Left kidney (tissue), 8 donors: ENCODE measurements around the gene CSNK1E. TPM values are rescaled to one million over a fixed set of nuclear protein-coding genes. Genes with fewer than 3 reads are reported as not detected.
"Not testable (repeated sequence)": the region's sequence is repeated elsewhere in the genome, so short reads cannot be mapped to it uniquely, and the experiment has no call there.

Experiments used
- DNase-seq: peaks from one replicate; pipeline ENCODE4 v3.0.0-alpha.2; 2013
- long read RNA-seq, 8 donors: transcript quantifications; one replicate each; lab custom pipeline, GENCODE V29; 2026
- polyA plus RNA-seq: library from polyadenylated mRNA; unstranded; fragments of 120-200 nt; gene quantifications from one replicate; pipeline ENCODE4 v1.2.1, GENCODE V29; 2013; ENCODE audit not compliant: insufficient read length

CSNK1E gene
- 150 TPM for polyA plus RNA-seq
- long read RNA-seq, donor 1, transcript CSNK1E-203 (11 exons, 2,791 nt): major isoform, 23 of 51 reads
- long read RNA-seq, donor 1, transcript CSNK1E-204 (10 exons, 1,580 nt): minor isoform, 6 of 51 reads
- long read RNA-seq, donor 1, partial matches to known transcripts: 18 of 51 reads
- long read RNA-seq, donor 1, other reads (novel, unspliced or antisense): 0 of 51 reads
- long read RNA-seq, donor 2, transcript CSNK1E-203 (11 exons, 2,791 nt): major isoform, 13 of 27 reads
- long read RNA-seq, donor 2, transcript CSNK1E-204 (10 exons, 1,580 nt): minor isoform, 8 of 27 reads
- long read RNA-seq, donor 2, partial matches to known transcripts: 5 of 27 reads
- long read RNA-seq, donor 2, other reads (novel, unspliced or antisense): 0 of 27 reads
- long read RNA-seq, donor 3, transcript CSNK1E-203 (11 exons, 2,791 nt): major isoform, 13 of 20 reads
- long read RNA-seq, donor 3, partial matches to known transcripts: 0 of 20 reads
- long read RNA-seq, donor 3, other reads (novel, unspliced or antisense): 0 of 20 reads
- long read RNA-seq, donor 4, partial matches to known transcripts: 0 of 1 reads
- long read RNA-seq, donor 4, other reads (novel, unspliced or antisense): 0 of 1 reads
- long read RNA-seq, donor 5, transcript CSNK1E-203 (11 exons, 2,791 nt): major isoform, 23 of 46 reads
- long read RNA-seq, donor 5, partial matches to known transcripts: 18 of 46 reads
- long read RNA-seq, donor 5, other reads (novel, unspliced or antisense): 0 of 46 reads
- long read RNA-seq, donor 6, transcript CSNK1E-204 (10 exons, 1,580 nt): minor isoform, 8 of 62 reads
- long read RNA-seq, donor 6, transcript CSNK1E-203 (11 exons, 2,791 nt): major isoform, 30 of 62 reads
- long read RNA-seq, donor 6, partial matches to known transcripts: 24 of 62 reads
- long read RNA-seq, donor 6, other reads (novel, unspliced or antisense): 0 of 62 reads
- long read RNA-seq, donor 7, transcript CSNK1E-204 (10 exons, 1,580 nt): minor isoform, 5 of 74 reads
- long read RNA-seq, donor 7, transcript CSNK1E-203 (11 exons, 2,791 nt): major isoform, 19 of 74 reads
- long read RNA-seq, donor 7, partial matches to known transcripts: 48 of 74 reads
- long read RNA-seq, donor 7, other reads (novel, unspliced or antisense): 0 of 74 reads
- long read RNA-seq, donor 8, transcript CSNK1E-204 (10 exons, 1,580 nt): minor isoform, 5 of 15 reads
- long read RNA-seq, donor 8, transcript CSNK1E-203 (11 exons, 2,791 nt): major isoform, 10 of 15 reads
- long read RNA-seq, donor 8, partial matches to known transcripts: 0 of 15 reads
- long read RNA-seq, donor 8, other reads (novel, unspliced or antisense): 0 of 15 reads

GRCh38 chr22:38317122-38317994, at the start of gene CSNK1E:
CSNK1E (minus strand) TSS chr22:38317433; CDS start chr22:38314157, 3,276 bp downstream.
- peak; percentile 67 for DNase-seq

GRCh38 chr22:38365829-38366228, 48.6 kb upstream of the CSNK1E start:
- DNase-seq: not testable (repeated sequence)

DNA sequence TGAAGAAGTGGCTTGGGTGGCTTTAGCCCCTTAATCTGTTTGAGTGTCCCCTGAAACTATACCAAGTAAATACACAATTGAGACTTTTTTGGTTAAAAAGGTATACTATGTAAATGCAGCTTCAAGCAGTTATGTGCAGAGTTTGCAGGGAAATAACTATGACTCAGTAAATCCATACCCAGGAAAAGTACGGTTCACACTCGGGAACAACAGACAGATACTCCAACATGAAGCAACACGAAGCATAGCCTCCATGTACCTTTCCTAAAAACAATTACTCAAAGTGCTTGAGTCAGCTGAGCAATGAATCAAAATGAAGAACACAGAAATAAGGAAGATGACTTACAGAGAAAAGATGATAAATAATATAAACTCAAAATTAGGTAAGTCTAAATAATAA, 47.9 kb upstream of the CSNK1E start:
- DNase-seq: not testable (repeated sequence)

DNA sequence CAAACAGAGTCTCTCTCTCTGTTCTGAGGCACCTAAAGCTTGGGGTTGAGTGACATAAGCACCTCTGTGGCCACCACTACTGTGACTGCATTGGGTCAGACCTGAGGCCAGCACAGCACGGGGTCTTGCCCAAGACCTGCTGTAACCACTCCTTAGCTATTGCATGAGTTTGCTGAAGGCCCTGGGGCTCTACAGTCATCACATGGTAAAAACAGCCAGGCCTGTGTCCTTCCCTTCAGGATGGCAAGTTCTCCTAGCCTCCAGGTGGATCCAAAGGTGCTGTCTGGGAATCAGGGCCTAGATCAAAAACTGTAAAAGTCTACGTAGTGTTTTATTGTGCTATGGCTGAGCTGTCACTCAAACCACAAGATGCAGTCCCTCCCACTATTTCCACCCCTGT, 43.3 kb upstream of the CSNK1E start:
- DNase-seq: not testable (repeated sequence)

DNA sequence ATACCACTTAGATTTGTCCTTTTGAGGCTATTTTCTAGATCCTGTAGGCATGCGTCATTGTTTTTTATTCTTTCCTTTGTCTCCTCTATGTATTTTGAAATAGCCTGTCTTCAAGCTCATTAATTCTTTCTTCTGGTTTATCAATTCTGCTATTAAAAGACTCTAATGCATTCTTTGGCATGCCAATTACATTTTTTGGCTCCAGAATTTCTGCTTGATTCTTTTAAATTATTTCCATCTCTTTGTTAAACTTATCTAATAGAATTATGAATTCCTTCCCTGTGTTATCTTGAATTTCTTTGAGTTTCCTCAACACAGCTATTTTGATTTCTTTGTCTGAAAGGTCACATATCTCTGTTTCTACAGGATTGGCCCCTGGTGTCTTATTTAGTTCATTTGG, 42.6 kb upstream of the CSNK1E start:
- DNase-seq: not testable (repeated sequence)

DNA sequence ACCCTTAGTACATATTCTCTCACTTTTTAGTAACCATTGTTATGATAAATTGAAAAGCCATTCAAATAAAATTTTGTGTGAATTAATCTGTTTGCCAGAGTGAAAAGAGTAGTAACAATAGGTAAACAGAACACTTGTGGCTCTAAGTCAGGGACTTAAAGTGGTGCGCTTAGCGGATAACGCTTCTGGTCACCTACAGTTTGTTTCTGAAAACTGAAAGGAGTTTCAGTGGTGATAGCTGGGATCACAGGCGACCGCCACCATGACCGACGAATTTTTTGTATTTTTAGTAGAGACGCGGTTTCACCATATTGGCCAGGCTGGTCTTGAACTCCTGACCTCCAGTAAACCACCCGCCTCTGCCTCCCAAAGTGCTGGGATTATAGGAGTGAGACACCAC, 40.7 kb upstream of the CSNK1E start:
- DNase-seq: not testable (repeated sequence)

DNA sequence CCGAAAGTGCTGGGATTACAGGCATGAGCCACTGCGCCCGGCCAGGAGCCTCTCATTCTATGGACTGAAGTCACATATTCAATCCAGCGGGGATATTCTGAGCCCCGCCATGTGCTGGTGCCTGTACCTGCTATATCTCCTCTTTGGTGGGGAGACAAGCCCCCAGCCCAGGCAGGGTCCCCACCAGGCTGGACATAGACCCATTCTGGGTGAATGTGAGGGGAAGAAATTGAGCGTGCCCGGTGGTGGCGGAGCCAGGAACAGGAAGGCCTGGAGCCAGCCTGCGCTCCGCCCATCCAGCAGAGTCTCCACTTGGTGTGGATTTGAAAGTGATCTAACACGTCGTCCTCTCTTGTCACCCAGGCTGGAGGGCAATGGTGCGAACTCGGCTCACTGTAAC, 38.0 kb upstream of the CSNK1E start:
- no peak for DNase-seq

DNA sequence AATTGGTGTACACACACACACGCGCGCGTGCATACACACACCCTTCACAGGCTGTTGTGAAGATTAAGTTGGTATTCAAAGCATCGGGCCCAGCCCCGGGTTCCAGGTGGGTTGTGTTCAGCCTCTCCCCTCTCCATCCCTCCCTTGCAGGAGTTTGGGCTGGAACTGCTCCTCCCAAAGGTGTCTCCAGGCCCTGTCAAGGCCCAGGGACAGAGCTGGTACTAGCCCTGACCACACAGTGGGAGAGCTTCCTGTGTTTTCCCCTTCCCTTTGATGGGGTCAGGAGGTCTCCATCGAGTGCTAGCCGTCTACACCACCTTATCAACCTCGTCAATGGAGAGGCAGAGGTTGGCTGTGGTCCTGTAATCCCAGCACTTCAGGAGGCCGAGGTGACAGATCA, 36.5 kb upstream of the CSNK1E start:
- no peak for DNase-seq

DNA sequence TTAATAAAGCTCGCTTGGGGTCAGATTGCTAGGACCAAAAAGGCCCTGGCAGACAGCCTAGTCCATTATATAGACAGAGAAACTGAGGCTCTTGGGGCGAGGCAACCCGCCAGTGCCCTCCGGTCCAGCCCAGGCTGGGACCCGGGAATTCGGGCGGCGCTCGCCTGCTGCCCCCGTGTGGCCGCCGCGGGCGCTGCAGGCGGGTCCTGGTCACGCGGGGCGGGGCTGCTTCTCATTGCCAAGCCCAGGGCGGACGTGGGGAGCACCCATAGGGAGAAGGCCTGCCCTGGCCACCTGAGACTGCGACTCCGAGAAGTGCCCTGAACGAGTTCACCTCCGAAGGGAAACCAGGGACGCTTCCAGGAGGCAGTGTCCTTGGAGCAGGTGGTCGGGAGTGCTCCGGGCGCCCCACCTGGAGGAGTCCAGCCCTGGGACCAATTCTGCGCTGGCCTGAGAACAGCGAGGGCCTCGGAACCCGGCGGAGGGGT, 36.0 kb upstream of the CSNK1E start:
- DNase-seq: peak; percentile 21

DNA sequence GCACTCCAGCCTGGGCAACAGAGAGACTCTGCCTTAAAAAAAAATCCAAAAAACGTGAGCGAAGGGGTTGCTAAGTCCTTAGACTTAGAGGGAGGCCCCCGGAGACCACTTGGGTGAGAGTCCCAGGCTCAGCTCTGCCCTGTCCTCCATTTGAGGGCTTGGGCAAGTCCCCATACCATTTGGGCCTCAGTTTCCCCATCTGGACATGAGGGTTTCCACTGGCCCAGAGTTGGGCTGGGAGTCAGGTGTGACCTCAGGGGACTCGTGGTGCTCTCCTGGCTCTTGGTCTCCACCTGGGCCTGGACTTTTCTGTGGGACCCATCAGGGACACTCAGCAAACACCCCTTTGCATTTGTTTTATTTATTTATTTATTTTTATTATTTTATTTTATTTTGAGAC, 35.2 kb upstream of the CSNK1E start:
- no peak for DNase-seq

DNA sequence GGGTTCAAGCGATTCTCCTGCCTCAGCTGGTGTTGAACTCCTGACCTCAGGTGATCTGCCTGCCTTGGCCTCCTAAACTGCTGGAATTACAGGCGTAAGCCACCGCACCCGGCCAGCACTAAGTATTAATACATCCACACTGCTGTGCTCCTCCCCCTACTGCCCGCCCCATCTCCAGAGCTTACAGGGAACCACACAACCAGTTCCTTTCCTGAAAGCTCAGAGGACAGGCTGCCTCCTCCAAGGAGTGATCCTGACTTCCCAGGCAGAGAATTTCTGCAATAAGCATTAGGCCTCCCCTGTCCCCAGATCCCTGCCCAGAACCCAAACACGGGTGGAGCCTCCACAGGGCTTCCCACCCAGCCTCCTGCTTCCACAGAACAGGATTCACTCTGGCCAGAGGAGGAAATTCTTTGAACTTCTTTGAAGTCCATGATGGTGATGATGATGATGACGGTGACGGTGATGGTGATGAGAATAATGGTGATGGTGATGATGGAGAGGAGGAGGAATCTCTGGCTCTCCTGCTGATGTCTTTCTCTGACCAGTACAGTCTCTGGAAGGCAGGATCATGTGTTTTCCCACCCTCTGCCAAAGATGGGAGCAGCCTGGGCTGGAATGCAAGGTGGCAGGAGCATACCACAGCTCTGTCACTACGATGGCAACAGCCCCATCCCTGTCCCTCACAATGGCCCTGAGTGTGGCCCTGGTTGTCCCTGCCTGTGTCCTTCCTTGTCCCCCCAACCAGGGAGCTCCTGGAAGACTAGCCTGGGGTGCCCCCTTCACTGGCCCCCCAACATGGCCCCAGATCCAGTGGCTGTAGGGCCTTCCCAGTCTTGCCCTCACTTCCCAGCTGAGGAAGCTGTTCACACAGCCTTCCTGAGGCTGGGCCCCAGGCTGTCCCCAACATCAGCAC, 33.5 kb upstream of the CSNK1E start:
- DNase-seq: no peak

- DNase-seq: no peak
Measured at GRCh38 chr22:38348751-38349496, 31.7 kb upstream of the CSNK1E start.

DNA sequence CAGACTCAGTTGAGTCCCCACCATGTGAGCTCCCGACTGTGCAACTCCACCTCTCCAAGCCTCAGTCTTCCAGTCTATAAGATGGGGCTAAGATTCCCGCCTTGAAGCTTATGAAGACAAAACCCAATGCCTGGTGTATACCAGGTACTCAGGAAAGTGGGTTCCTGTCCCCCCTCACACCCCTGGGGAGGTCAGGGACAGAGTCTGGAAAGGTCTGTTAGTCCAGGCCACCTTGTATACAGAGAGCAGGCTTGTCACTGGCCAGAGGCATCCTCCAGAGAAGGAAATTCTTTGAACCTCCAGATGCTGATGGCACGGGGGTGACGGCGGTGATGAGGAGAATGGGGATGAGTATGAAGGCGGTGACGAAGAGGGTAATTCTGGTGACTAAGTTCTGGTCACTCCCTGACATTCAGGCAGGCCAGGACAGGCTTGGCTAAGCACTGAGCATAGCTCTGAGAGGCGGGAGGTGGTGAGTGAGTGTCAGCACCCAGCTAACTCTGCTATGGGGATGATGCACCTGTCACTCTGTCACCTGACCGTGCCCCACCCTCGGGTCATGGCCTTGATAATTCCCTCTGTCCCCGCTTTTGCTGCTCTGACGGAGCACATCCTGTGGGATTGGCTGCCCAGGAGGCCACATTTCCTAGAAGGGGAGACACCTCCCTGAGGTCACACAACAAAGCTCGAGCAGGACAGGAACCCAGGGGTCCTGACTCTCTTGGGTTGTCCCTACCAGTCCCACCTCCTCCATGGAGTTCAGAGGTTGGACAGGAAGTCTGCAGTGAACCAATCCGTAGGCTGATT, 30.9 kb upstream of the CSNK1E start:
- no peak for DNase-seq

GRCh38 chr22:38347181-38347943, 30.1 kb upstream of the CSNK1E start:
- peak; percentile 34 for DNase-seq

DNA sequence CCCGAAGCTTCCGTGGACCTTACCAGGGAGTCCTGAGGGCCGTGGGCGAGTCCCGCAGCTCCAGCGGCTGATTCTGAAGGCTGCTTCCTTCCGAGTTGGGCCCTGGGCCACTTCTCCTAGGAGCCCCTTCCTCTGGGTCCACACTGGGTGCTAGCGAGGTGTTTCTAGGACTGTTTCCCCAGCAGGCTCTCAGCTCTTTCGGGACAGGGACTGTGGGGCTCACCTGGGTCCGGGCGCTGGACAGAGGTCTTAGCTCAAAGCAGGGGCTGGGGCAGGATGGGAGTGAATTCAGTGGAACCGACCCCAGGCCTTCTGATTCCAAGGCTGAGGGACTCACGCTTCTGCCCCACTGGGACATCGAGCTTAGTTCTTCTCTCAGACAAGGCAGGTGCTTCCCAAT, 29.3 kb upstream of the CSNK1E start:
- DNase-seq: no peak

DNA sequence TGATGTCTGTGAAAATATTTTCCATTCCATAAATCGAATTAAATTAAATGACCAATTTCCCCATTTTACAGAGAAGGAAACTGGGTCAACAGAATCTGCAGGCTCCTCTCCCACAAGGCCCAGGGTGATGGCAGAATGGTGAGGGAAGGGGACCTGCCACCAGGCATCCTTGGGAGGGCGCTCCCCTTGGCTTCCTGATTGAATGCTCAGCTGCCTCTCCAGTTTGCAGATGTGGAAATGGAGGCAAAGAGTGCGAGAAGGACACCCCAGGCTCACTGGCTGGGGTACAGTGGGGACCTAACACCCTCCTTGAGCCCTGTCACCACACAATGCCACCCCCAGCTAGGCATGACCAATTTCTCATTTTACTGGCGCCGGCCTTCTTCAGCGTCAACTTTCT, 28.5 kb upstream of the CSNK1E start:
- DNase-seq: no peak

DNA sequence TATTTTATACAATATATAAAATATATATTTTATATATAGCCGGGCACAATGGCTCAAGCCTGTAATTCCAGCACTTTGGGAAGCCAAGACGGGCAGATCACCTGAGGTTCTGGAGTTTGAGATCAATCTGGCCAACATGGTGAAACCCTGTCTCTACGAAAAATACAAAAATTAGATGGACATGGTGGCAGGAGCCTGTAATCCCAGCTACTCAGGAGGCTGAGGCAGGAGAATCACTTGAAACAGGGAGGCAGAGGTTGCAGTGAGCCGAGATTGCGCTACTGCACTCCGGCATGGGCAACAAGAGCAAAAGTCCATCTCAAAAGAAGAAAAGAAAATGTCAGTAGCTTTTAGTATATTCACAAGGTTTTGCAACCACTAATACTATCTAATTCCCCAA, 22.7 kb upstream of the CSNK1E start:
- DNase-seq: not testable (repeated sequence)
